Measurements from ENCODE around the gene LRRC9.
A peak's percentile ranks its signal among the peaks of the same experiment; 100 is the strongest.

Gene LRRC9

DNA sequence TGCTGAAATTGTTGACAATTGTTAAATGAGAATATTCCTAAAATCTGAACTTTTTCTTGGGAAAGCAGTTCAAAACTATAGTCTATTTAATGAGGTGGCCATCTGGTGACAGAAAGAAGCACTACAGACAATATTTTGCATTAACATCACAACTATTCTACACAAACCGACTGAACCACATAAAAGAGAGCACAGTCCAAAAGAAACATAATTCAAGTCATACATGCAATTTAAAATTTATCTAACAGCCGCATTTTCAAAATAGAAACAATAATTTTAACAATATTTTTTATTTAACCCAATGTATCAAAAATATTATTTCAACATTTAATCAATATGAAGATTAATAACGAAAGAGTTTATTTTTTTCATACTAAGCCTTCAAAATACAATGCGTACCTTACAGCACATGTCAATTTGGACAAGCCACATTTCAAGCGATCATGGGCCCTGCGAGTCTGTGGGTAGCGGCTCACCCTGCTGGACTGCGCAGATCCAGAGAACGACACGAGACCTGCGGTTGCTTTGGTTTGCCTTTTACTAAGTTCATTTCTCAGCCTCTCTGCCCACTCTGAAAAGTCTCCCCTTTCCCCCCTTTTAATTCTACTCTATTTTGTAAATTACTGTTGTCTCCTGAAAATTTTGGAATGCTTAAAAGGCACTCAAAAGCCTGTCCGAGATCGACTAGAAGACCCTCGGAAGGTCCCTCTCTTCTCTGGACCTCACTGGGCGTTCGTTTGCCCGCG, 947 bp upstream of the LRRC9 start:
- ChIA-PET POLR2A (no interaction called here), CTCF (interaction anchor here (0.7 to 2.4 kb wide), 11 partner anchors 18 to 794 kb away, joined by 3 to 14 read pairs (median 4); no protein-coding TSS in a partner anchor)
- H3K36me3 ChIP-seq (ENCODE audit: control insufficient read depth in 2 of 2, insufficient read depth in 1 of 2, low read length in 2 of 2), result peaks cover 0 to 5% of the 10 kb centered on the region in 2 experiments; a peak in 2 of 3 replicates
- H3K4me3 ChIP-seq (ENCODE audit: low read depth, low read length), result peak overlapping the region; percentile 67
- H3K27ac ChIP-seq (ENCODE audit: extremely low read depth, low read depth, low read length), result peak overlapping the region; percentile 74; the same call in 1 of the 2 replicates
- no peak for TF ChIP-seq ZNF777 (tag by site-specific recombination; IDR thresholded peaks at IDR 0.05; ENCODE audit: borderline replicate concordance)
- TF ChIP-seq ZNF677 (tag by site-specific recombination; IDR thresholded peaks at IDR 0.05), result no peak
- TF ChIP-seq, protein P1, sequence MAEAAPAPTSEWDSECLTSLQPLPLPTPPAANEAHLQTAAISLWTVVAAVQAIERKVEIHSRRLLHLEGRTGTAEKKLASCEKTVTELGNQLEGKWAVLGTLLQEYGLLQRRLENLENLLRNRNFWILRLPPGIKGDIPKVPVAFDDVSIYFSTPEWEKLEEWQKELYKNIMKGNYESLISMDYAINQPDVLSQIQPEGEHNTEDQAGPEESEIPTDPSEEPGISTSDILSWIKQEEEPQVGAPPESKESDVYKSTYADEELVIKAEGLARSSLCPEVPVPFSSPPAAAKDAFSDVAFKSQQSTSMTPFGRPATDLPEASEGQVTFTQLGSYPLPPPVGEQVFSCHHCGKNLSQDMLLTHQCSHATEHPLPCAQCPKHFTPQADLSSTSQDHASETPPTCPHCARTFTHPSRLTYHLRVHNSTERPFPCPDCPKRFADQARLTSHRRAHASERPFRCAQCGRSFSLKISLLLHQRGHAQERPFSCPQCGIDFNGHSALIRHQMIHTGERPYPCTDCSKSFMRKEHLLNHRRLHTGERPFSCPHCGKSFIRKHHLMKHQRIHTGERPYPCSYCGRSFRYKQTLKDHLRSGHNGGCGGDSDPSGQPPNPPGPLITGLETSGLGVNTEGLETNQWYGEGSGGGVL (tag by site-specific recombination; IDR thresholded peaks at IDR 0.05), result no peak
- peak; percentile 50 for TF ChIP-seq ZBTB17 (tag by site-specific recombination; IDR thresholded peaks at IDR 0.05)
- TF ChIP-seq EGR2 (tag by site-specific recombination; IDR thresholded peaks at IDR 0.05; ENCODE audit: low read depth), result no peak
- no peak for TF ChIP-seq WT1 (tag by site-specific recombination; IDR thresholded peaks at IDR 0.05)
- TF ChIP-seq ZNF843 (tag by site-specific recombination; IDR thresholded peaks at IDR 0.05), result no peak
- TF ChIP-seq ZNF776 (tag by site-specific recombination; IDR thresholded peaks at IDR 0.05; ENCODE audit: borderline replicate concordance), result no peak
- no peak for TF ChIP-seq ZNF549 (tag by site-specific recombination; IDR thresholded peaks at IDR 0.05)
- no peak for TF ChIP-seq ZNF792 (tag by site-specific recombination; IDR thresholded peaks at IDR 0.05)
- TF ChIP-seq, protein P2, sequence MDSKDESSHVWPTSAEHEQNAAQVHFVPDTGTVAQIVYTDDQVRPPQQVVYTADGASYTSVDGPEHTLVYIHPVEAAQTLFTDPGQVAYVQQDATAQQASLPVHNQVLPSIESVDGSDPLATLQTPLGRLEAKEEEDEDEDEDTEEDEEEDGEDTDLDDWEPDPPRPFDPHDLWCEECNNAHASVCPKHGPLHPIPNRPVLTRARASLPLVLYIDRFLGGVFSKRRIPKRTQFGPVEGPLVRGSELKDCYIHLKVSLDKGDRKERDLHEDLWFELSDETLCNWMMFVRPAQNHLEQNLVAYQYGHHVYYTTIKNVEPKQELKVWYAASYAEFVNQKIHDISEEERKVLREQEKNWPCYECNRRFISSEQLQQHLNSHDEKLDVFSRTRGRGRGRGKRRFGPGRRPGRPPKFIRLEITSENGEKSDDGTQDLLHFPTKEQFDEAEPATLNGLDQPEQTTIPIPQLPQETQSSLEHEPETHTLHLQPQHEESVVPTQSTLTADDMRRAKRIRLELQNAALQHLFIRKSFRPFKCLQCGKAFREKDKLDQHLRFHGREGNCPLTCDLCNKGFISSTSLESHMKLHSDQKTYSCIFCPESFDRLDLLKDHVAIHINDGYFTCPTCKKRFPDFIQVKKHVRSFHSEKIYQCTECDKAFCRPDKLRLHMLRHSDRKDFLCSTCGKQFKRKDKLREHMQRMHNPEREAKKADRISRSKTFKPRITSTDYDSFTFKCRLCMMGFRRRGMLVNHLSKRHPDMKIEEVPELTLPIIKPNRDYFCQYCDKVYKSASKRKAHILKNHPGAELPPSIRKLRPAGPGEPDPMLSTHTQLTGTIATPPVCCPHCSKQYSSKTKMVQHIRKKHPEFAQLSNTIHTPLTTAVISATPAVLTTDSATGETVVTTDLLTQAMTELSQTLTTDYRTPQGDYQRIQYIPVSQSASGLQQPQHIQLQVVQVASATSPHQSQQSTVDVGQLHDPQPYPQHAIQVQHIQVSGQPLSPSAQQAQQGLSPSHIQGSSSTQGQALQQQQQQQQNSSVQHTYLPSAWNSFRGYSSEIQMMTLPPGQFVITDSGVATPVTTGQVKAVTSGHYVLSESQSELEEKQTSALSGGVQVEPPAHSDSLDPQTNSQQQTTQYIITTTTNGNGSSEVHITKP (tag by site-specific recombination; IDR thresholded peaks at IDR 0.05), result peak; percentile 63
- peak; percentile 40 for TF ChIP-seq ZNF654 (tag by site-specific recombination; IDR thresholded peaks at IDR 0.05; ENCODE audit: low read depth)
- TF ChIP-seq, protein P3, sequence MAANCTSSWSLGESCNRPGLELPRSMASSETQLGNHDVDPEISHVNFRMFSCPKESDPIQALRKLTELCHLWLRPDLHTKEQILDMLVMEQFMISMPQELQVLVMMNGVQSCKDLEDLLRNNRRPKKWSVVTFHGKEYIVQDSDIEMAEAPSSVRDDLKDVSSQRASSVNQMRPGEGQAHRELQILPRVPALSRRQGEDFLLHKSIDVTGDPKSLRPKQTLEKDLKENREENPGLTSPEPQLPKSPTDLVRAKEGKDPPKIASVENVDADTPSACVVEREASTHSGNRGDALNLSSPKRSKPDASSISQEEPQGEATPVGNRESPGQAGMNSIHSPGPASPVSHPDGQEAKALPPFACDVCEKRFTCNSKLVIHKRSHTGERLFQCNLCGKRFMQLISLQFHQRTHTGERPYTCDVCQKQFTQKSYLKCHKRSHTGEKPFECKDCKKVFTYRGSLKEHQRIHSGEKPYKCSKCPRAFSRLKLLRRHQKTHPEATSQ (tag by site-specific recombination; IDR thresholded peaks at IDR 0.05), result no peak
- TF ChIP-seq ZNF529 (tag by site-specific recombination; IDR thresholded peaks at IDR 0.05; ENCODE audit: insufficient replicate concordance), result no peak
- peak; percentile 96 for TF ChIP-seq ZNF335 (tag by site-specific recombination; conservative IDR thresholded peaks at IDR 0.05)
- no peak for TF ChIP-seq SETDB1 (IDR thresholded peaks at IDR 0.05; ENCODE audit: insufficient read length, low read length)
- TF ChIP-seq ZNF473 (tag by site-specific recombination; IDR thresholded peaks at IDR 0.05), result no peak
- no peak for TF ChIP-seq SALL2 (tag by site-specific recombination; IDR thresholded peaks at IDR 0.05; ENCODE audit: borderline replicate concordance)
- no peaks in the 10 kb centered on the region for H3K9me3 ChIP-seq (ENCODE audit: control insufficient read depth, insufficient read depth, low read depth, low read length)
- H3K4me1 ChIP-seq (ENCODE audit: control insufficient read depth, insufficient read depth, low read length), result peaks cover 3% of the 10 kb centered on the region; the same call in 1 of the 2 replicates
